Activated CD8-positive, alpha-beta T cell treated with anti-CD3 and anti-CD28 coated beads, Interleukin-2, amount 10 ng/mL, durations not matched to agents 7 days and 5 days (primary cell): ENCODE measurements around the gene NSMF. TPM values are rescaled to one million over a fixed set of nuclear protein-coding genes. Genes with fewer than 3 reads are reported as not detected.

Experiments
- ATAC-seq: fragments of 150-1000 bp; cut with Tn5 transposase; one replicate; pipeline ENCODE4 v1.10.0; 2021; ENCODE audit warnings: moderate library complexity
- CTCF ChIA-PET: fragments of 350-600 bp; sonication (Branson Sonifier 250); formaldehyde crosslinking; loops from one replicate; lab custom pipeline; 2021; ENCODE audit warnings: antibody characterized with exemption; lab: Charles Lee
- POLR2A ChIA-PET: fragments of 350-600 bp; sonication (Branson Sonifier 250); formaldehyde crosslinking; loops from one replicate; lab custom pipeline; 2021; ENCODE audit warnings: antibody characterized with exemption; lab: Charles Lee
- DNase-seq: peaks from one replicate; pipeline ENCODE4 v3.0.0-alpha.2; 2020
- H3K27ac Mint-ChIP-seq: one replicate; pipeline ENCODE4 v1.8.0; 2021; ENCODE audit warnings: mild to moderate bottlenecking, mixed read lengths
- H3K27me3 Mint-ChIP-seq: one replicate; pipeline ENCODE4 v1.8.0; 2021; ENCODE audit warnings: low read depth, mixed read lengths
- H3K36me3 Mint-ChIP-seq: one replicate; pipeline ENCODE4 v1.8.0; 2021; ENCODE audit warnings: low read depth, mixed read lengths
- H3K4me1 Mint-ChIP-seq: one replicate; pipeline ENCODE4 v1.8.0; 2021; ENCODE audit warnings: low read depth, mixed read lengths
- H3K4me3 Mint-ChIP-seq: one replicate; pipeline ENCODE4 v1.8.0; 2021; ENCODE audit warnings: mild to moderate bottlenecking, mixed read lengths
- H3K9me3 Mint-ChIP-seq: one replicate; pipeline ENCODE4 v1.8.0; 2022; ENCODE audit warnings: mixed read lengths; ENCODE audit not compliant: insufficient read depth
- total RNA-seq, 2 experiments: library from RNA; stranded (reverse); gene quantifications; one replicate each; pipeline ENCODE4 v1.2.3, GENCODE V29; 2021

The NSMF gene
- total RNA-seq, 2 experiments from 2014 or later, result 55.0 to 59.0 TPM

- H3K9me3 Mint-ChIP-seq, result no peaks in the 10 kb centered on the region
- no peaks in the 10 kb centered on the region for H3K27me3 Mint-ChIP-seq
- ChIA-PET POLR2A (no interaction called here), CTCF (no interaction called here)
- ATAC-seq, result no peak
- H3K4me1 Mint-ChIP-seq, result peaks cover 7% of the 10 kb centered on the region
- no peak for DNase-seq
- no peak overlapping the region for H3K4me3 Mint-ChIP-seq
- H3K36me3 Mint-ChIP-seq, result no peaks in the 10 kb centered on the region
- no peak overlapping the region for H3K27ac Mint-ChIP-seq
These were observed 23.7 kb downstream of the NSMF start for GRCh38 chr9:137435381-137435891.

DNA sequence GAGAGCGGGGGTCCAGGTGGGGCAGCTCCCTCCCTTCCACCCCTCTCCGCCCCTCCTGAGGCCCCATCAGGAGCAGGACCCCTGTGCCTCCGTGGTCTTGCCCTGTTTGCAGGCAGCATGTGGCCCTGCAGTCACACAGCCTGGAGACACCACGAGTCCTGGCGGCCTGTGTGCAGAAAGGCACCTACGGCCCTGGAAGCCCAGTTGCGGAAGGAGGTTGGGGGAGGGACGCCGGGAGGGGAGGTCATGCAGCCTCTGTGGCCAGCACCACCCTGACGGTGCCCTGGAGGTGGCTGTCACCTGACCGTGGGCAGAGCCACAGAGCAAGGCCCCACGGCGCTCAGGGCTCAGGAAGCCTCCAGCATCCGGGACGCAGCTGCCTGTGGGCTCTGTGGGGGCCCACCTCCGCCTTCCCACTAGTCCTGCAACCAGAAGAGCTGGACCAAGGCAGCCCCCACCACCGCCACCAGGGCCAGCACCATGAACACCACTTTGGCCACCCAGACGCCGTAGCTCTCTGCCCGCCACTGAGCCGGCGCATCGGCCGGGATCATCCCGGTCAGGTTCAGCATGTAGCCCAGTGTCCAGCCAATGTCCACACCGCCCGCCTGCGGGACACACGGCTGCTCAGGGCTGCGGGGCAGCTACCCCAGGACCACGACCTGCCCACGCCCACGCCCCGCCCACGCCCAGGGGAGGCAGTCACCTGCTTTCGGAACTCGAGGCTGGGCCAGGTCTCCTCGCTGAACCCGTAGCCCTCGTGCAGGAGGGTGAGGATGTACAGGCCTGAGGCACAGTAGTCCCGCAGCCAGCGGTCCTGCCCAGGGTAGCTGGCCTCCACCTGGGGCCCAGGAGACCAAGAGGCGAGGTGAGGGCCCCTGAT lies 24.4 kb downstream of the NSMF start:
- no peaks in the 10 kb centered on the region for H3K36me3 Mint-ChIP-seq
- no peaks in the 10 kb centered on the region for H3K9me3 Mint-ChIP-seq
- CTCF ChIA-PET, result no interaction called here
- H3K27ac Mint-ChIP-seq, result no peak overlapping the region
- POLR2A ChIA-PET, result no interaction called here
- peaks cover 7% of the 10 kb centered on the region for H3K4me1 Mint-ChIP-seq
- no peak for DNase-seq
- H3K4me3 Mint-ChIP-seq, result no peak overlapping the region
- ATAC-seq, result no peak
- H3K27me3 Mint-ChIP-seq, result no peaks in the 10 kb centered on the region

GRCh38 chr9:137433916-137434431 lies 25.2 kb downstream of the NSMF start:
- H3K4me1 Mint-ChIP-seq, result peaks cover 7% of the 10 kb centered on the region

DNA sequence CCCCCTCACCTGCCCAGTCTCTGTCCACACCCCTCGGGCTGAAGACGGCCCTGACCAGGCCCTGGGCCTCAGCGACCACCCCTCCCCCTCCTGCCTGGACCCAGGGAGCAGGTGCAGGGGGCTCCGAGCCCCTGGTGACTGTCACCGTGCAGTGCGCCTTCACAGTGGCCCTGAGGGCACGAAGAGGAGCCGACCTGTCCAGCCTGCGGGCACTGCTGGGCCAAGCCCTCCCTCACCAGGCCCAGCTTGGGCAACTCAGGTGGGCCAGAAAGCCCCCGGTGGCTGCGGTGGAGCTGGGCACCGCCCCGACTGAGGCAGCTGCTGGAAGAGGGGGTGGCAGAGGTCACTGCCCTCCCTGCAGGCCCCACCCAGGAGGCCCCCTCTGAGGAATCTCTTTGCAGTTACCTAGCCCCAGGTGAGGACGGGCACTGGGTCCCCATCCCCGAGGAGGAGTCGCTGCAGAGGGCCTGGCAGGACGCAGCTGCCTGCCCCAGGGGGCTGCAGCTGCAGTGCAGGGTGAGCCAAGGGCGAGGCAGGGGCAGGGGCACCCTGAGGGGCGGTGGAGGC lies 25.7 kb downstream of the NSMF start:
- DNase-seq (no peak), ATAC-seq (no peak)
- CTCF ChIA-PET, result no interaction called here
- H3K4me1 Mint-ChIP-seq, result peaks cover 7% of the 10 kb centered on the region
- POLR2A ChIA-PET, result no interaction called here
- H3K27me3 Mint-ChIP-seq, result no peaks in the 10 kb centered on the region
- H3K36me3 Mint-ChIP-seq, result no peaks in the 10 kb centered on the region
- no peak overlapping the region for H3K27ac Mint-ChIP-seq
- H3K4me3 Mint-ChIP-seq, result no peak overlapping the region
- H3K9me3 Mint-ChIP-seq, result no peaks in the 10 kb centered on the region

More at GRCh38 chr9:137433916-137434431, 25.2 kb downstream of the NSMF start:
- H3K36me3 Mint-ChIP-seq, result no peaks in the 10 kb centered on the region
- H3K4me3 Mint-ChIP-seq, result no peak overlapping the region
- DNase-seq (no peak), ATAC-seq (no peak)
- no peaks in the 10 kb centered on the region for H3K27me3 Mint-ChIP-seq
- no peaks in the 10 kb centered on the region for H3K9me3 Mint-ChIP-seq
- ChIA-PET POLR2A (no interaction called here), CTCF (no interaction called here)
- H3K27ac Mint-ChIP-seq, result no peak overlapping the region

GRCh38 chr9:137432687-137433348 lies 26.3 kb downstream of the NSMF start:
- Mint-ChIP-seq H3K27me3 (no peaks in the 10 kb centered on the region), H3K27ac (no peak overlapping the region), H3K36me3 (no peaks in the 10 kb centered on the region), H3K9me3 (no peaks in the 10 kb centered on the region), H3K4me3 (no peak overlapping the region), H3K4me1 (peaks cover 7% of the 10 kb centered on the region)
- DNase-seq, result no peak
- no peak for ATAC-seq
- POLR2A ChIA-PET, result no interaction called here
- CTCF ChIA-PET, result no interaction called here

GRCh38 chr9:137431416-137431931 lies 27.7 kb downstream of the NSMF start:
- Mint-ChIP-seq H3K27ac (no peak overlapping the region), H3K36me3 (no peaks in the 10 kb centered on the region), H3K4me3 (no peak overlapping the region), H3K4me1 (peaks cover 7% of the 10 kb centered on the region), H3K9me3 (no peaks in the 10 kb centered on the region), H3K27me3 (no peaks in the 10 kb centered on the region)
- ChIA-PET CTCF (interaction anchor here (1.3 kb wide), 1 partner anchor 9 kb away, joined by 4 read pairs; the partner anchor contains the start of genes EXD3 and NOXA1), POLR2A (no interaction called here)
- ATAC-seq (no peak), DNase-seq (no peak)

DNA sequence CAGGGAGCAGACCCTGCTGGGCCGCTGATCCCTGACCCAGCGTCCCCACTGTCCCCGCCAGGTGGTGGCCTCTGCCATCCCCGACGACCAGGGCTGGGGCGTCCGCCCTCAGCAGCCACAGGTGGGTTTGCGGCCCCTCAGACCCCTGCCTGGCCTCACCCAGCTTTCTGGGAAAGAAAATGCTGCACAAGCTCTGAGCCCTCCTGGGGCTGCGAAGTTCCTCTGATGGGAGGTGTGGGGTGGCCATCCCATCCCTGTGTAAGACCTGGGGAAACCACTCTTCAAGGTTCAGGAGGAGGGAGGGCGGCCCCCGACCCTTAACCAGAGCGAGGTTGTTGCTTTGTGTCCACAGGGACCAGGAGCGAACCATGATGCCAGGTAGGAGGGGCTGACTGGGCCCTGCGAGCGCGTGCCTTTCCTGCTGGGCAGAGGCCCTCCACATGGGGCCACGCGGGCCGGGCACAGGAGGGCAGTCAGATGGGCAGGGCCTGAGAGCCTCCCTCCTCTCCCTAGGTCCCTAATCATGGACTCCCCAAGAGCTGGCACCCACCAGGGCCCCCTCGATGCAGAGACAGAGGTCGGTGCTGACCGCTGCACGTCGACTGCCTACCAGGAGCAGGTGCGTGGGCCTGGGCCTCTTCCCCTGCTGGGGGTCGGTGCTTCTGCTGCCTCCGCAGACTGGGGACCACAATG lies 28.3 kb downstream of the NSMF start:
- DNase-seq, result no peak
- H3K27ac Mint-ChIP-seq, result no peak overlapping the region
- POLR2A ChIA-PET, result no interaction called here
- H3K4me1 Mint-ChIP-seq, result peaks cover 7% of the 10 kb centered on the region
- CTCF ChIA-PET, result interaction anchor here (1.3 kb wide), 1 partner anchor 8 kb away, joined by 4 read pairs; the partner anchor contains the start of genes EXD3 and NOXA1
- H3K27me3 Mint-ChIP-seq, result no peaks in the 10 kb centered on the region
- no peak overlapping the region for H3K4me3 Mint-ChIP-seq
- no peaks in the 10 kb centered on the region for H3K36me3 Mint-ChIP-seq
- ATAC-seq, result no peak
- no peaks in the 10 kb centered on the region for H3K9me3 Mint-ChIP-seq

- Mint-ChIP-seq H3K36me3 (no peaks in the 10 kb centered on the region), H3K27me3 (no peaks in the 10 kb centered on the region), H3K27ac (no peak overlapping the region), H3K9me3 (no peaks in the 10 kb centered on the region), H3K4me1 (peaks cover 7% of the 10 kb centered on the region), H3K4me3 (no peak overlapping the region)
- ChIA-PET CTCF (no interaction called here), POLR2A (no interaction called here)
- ATAC-seq (no peak), DNase-seq (no peak)
These were observed 29.0 kb downstream of the NSMF start for GRCh38 chr9:137429974-137430722.

DNA sequence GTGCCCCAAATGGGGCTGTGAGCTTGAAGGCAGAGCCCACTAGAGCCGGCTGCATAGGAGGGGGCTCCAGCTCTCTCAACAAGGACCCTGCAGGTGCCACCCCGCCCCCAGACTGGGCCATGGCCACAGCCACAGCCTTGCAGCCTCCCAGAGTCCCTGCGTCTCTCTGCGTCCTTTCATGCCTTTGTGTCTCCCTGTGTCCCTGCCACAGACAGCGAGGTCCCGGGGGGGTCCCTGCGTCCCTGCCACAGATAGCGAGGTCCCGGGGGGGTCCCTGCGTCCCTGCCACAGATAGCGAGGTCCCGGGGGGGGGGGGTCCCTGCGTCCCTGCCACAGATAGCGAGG lies 29.6 kb downstream of the NSMF start:
- POLR2A ChIA-PET, result no interaction called here

GRCh38 chr9:137428841-137429545 lies 30.1 kb downstream of the NSMF start:
- ChIA-PET POLR2A (no interaction called here), CTCF (no interaction called here)
- Mint-ChIP-seq H3K9me3 (no peaks in the 10 kb centered on the region), H3K4me3 (no peak overlapping the region), H3K27ac (no peak overlapping the region), H3K4me1 (no peaks in the 10 kb centered on the region), H3K27me3 (peaks cover 10% of the 10 kb centered on the region), H3K36me3 (no peaks in the 10 kb centered on the region)
- DNase-seq (no peak), ATAC-seq (no peak)

More for the DNA sequence above, 29.6 kb downstream of the NSMF start:
- DNase-seq, result no peak
- Mint-ChIP-seq H3K9me3 (no peaks in the 10 kb centered on the region), H3K36me3 (no peaks in the 10 kb centered on the region), H3K4me3 (no peak overlapping the region), H3K4me1 (peaks cover 4% of the 10 kb centered on the region), H3K27me3 (peaks cover 6% of the 10 kb centered on the region), H3K27ac (no peak overlapping the region)
- CTCF ChIA-PET, result no interaction called here
- ATAC-seq, result no peak
